ENCODE measurements around the gene KRT37.

The KRT37 gene

GRCh38 chr17:41424111-41424635, at the start of gene KRT37:
Gene KRT37, minus strand, starts transcription at chr17:41424585. Its CDS starts 62 bp downstream, at chr17:41424523.
- in situ Hi-C loops (cut with MboI; ENCODE audit: low sequenced_read_pairs) = no loop called here

DNA sequence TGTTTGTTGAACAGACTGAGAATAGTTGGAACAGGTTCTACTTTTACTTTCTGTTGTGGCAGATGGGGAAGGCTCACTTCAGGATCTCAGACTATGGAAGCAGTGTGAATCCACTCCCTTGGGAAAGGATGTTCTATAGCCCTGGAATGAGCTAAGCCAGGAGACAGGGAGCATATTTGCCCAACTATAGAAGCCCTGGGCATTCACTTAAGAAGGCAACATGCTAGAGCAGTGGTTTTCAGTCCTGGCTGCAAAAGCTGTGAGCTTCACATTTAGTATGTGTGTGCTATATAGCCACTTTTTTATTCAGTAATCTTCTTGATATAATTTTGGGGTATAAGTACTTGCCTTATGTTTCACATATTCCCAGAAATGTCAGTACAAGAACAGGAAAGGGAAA, 44.0 kb upstream of the KRT37 start:
- in situ Hi-C loops (cut with MboI; ENCODE audit: low sequenced_read_pairs) = no loop called here

DNA sequence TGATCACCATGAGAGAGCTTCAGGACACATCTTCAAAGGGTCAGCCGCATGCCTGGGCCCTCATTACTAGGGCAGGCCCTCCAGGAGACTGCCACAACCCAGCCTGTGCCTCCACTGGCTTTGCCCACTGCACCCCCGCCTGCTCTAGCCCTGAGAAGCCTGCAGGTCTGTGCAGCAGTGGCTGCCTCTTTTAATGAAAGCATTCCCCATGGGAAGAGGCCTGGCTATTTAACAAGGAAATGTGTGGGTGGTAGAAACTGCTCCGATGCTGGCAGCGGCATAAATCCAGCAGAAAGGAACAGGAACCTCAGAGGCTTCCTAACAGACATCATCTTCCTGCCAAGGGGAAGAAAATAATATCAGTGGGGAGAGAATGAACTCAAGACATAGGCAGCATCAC, 43.2 kb upstream of the KRT37 start:
- in situ Hi-C loops (cut with MboI; ENCODE audit: low sequenced_read_pairs) = no loop called here

DNA sequence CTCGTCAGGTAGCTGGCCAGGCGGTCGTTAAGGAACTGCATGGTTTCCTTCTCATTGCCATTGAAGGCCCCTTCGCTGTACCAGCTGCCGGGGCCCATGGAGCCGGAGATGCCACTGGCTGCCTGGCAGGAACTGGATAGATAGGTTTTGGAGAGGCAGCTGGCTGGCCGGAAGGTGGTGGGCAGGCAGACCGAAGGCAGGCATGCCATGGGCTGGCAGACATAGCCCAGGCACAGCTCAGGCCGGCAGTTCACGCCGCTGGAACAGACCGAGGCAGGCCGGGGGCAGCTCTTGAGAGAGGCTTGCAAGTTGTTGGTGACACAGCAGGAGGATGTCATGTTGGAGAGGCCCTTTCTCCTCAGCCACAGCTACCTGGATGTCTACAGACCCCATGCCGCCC, 42.6 kb upstream of the KRT37 start, which contains the start of gene KRT32:
TSS of gene KRT32 (minus strand) at position 399 of the 400 bp plus-strand sequence. CDS start at position 338, 61 bp downstream.
- in situ Hi-C loops (cut with MboI; ENCODE audit: low sequenced_read_pairs) = no loop called here

- in situ Hi-C loops (cut with MboI; ENCODE audit: low sequenced_read_pairs) = no loop called here
Observed at GRCh38 chr17:41464682-41465081, 40.3 kb upstream of the KRT37 start.

GRCh38 chr17:41464173-41464572, 39.8 kb upstream of the KRT37 start:
- in situ Hi-C loops (cut with MboI; ENCODE audit: low sequenced_read_pairs) = no loop called here

DNA sequence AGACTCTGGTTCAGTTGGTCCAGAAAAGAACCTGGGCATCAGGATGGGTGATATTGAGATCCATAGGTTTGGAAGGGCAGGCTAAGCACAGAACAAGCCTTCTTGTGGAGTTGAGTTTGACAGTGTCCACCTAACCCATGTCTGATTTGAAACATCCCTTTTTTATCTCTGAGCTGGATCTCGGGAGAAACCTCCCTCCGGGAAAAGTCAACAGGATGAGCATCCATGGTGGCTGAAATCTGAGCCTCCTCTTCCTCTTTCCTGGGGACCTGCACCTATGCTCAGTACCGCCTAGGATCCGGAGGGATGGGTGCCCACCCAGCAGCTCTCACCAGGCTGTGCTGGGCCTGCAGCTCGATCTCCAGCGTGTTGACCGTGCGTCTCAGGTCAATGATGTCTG, 39.4 kb upstream of the KRT37 start:
- in situ Hi-C loops (cut with MboI; ENCODE audit: low sequenced_read_pairs) = no loop called here

- in situ Hi-C loops (cut with MboI; ENCODE audit: low sequenced_read_pairs) = no loop called here
Observed at GRCh38 chr17:41462705-41463104, 38.3 kb upstream of the KRT37 start.

DNA sequence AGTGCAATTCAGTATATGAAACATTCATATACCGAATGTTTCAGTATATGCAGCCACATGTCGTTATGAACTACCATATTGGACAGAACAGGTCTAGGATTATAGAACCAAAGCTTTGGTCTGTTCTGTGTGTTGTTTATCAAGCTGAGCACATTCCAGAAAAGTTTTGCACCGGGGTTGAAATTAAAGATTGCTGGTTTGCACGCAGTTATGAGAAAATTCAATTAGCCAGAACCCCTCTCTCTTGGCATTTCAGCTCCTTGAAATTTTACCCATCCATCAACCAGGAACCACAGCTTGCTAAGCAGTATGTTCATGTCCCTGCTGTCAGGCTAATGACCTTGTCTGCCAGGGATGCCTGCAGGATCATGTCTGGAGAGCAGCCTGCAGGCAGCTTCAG, 33.3 kb upstream of the KRT37 start:
- in situ Hi-C loops (cut with MboI; ENCODE audit: low sequenced_read_pairs) = no loop called here

DNA sequence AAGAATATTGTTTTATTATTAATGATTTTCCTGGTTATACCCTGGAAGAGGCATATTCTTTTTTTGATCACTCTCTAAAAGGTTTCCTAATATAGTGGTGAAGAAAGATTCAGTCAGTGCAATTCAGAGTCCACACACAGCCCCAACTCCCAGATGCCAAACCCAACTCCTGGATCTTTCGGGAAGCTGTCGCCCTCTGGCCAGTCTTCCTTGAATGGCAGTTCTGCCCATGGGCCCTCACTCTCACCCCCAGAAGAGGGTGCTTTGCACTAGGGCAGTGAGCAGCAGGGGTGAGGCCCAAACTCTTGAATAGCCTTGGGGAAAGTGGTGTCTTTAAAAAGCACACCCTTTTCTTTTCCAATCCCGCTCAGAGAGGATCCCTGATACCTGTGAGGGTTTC, 31.8 kb upstream of the KRT37 start:
- in situ Hi-C loops (cut with MboI; ENCODE audit: low sequenced_read_pairs) = no loop called here

DNA sequence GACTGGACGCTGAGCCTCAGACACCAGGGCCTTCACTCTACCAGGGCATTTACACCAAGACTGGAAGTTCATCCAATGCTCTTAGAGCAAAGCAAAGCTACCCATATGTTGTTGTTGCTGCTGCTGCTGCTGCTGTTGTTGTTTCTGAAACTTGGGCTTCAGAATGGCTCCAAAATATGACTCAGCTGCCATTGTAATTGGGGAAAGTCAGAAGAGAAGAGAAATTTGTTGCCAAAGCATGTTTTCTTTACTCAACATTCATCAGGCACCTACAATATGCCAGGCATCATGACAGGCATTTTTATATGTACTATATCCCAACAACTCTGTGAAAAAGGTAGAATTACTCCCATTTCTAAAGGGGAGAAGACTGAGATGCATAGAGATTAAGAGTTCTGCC, 30.9 kb upstream of the KRT37 start:
- in situ Hi-C loops (cut with MboI; ENCODE audit: low sequenced_read_pairs) = no loop called here

DNA sequence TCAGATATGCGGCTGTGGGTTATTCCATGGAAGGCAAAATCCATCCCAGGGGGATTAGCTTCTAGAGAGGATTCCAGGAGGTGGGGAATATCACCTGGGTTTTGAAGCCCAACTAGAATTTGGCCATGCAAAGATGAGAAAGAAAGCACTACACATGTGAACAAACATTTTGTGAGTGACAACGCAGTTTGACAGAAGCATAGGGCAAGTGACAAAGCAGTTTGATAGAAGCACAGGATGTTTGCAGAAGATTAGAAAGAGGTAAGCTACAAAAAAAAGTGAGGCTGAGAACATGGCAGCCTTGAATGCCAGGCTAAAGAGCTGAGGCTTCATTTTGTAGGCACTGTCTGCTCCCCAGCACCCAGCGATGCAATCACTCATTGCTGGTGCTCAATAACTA, 28.7 kb upstream of the KRT37 start:
- in situ Hi-C loops (cut with MboI; ENCODE audit: low sequenced_read_pairs) = no loop called here

DNA sequence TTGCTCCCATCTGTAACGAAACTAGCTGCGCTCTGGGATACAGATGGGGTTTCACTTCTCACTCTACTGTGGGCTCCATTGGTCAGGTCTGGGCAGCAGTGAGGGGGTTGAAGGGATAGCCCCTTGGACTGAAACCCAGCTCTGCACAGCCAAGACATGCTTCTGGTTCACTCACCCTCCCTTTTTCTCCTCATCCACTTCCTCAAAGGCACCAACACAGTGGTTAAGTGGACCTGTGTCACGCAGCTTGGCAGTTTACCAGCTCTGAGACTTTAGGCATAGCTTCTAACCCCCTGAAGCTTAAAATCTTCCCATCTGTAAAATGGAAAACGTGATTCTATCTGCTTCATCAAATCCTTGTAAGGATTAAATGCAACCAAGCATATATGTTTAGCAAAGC, 27.9 kb upstream of the KRT37 start:
- in situ Hi-C loops (cut with MboI; ENCODE audit: low sequenced_read_pairs) = no loop called here

GRCh38 chr17:41451154-41451728, 26.9 kb upstream of the KRT37 start:
- in situ Hi-C loops (cut with MboI; ENCODE audit: low sequenced_read_pairs) = no loop called here

DNA sequence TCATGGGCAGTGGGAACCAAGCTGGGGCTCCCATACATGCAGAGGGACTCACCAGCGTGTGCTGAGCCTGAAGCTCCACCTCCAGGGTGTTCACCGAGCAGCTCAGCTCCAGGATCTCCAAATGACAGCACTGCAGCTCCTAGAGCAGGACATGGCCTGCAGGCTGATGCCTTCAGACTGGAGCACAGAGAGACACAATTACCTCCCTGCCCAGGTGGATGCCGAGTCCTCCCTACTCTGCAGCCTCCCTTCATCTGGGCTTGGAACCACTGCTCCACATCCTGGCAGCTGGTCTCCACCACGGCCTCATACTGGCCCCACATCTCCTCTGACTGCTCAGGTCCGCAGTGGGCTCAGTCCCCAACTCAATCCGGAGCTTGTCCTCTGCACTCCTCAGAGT, 24.6 kb upstream of the KRT37 start:
- in situ Hi-C loops (cut with MboI; ENCODE audit: low sequenced_read_pairs) = no loop called here

DNA sequence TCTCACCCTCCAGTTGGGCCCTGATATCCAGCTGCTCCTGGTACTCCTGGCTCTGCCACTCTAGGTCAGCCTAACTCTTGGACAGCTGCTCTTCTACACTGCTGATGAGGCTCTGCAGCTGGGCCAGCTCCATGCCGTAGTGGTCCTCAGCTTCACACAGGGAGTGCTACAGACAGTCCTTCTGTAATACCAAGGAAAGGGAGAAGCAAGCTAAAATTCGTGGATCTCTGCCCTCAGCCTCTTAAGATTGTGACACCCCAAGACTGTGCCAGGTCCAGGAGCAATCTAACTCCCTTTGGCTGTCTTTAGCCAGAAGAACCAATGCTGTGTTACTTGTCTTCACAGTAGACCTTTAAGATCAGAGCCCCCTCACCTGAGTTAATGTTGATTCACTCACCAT, 24.1 kb upstream of the KRT37 start:
- in situ Hi-C loops (cut with MboI; ENCODE audit: low sequenced_read_pairs) = no loop called here

- in situ Hi-C loops (cut with MboI; ENCODE audit: low sequenced_read_pairs) = no loop called here
Observed at GRCh38 chr17:41446806-41447205, 22.4 kb upstream of the KRT37 start.

- in situ Hi-C loops (cut with MboI; ENCODE audit: low sequenced_read_pairs) = no loop called here
Observed at GRCh38 chr17:41444640-41445039, 20.3 kb upstream of the KRT37 start.

- in situ Hi-C loops (cut with MboI; ENCODE audit: low sequenced_read_pairs) = no loop called here
Observed at GRCh38 chr17:41444186-41444585, 19.8 kb upstream of the KRT37 start.

GRCh38 chr17:41442739-41443138, 18.4 kb upstream of the KRT37 start:
- in situ Hi-C loops (cut with MboI; ENCODE audit: low sequenced_read_pairs) = no loop called here

DNA sequence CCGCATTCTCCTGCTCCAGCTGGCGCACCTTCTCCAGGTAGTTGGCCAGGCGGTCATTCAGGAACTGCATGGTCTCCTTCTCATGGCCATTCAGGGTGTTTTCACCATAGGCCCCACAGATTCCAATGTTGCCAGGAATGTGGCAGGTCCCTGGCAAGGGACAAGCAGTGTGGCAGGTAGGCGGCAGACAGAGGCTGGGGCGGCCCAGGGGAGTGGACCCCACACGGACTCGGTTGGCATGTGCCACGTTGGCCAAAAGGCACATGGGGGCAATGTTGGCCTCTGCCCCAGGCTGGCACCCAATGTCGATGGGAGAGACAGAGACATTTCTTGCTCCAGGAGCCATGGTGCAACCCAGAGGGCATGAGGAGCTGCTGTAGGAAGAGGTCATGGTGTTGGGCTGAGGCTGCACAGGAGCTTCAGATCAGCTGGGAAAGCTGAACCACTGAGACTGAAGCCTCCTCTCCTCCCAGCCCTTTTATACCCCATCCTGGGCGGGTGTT, 16.2 kb upstream of the KRT37 start, which contains the start of gene KRT38:
TSS of gene KRT38 (minus strand) at position 453 of the 503 bp plus-strand sequence. CDS start at position 391, 62 bp downstream.
- in situ Hi-C loops (cut with MboI; ENCODE audit: low sequenced_read_pairs) = no loop called here

DNA sequence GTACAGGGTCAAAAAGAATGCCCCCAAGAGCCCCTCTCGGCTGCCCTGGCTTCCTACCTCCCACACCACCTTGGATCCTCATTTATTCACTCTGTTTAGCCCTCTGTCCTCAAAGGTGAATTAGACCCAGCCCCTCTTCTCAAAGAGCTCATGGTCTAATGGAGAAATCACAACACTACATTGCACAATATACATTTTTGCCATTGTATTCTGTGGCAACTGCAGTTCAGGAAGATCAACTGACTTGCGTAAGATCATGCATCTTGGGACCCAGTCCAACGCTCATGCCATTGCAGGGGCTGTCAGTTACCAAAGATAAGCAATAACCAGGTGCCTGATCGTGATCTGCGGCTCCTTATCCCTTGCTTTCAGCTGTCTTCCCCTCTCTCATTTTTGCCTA, 15.0 kb upstream of the KRT37 start:
- in situ Hi-C loops (cut with MboI; ENCODE audit: low sequenced_read_pairs) = no loop called here

DNA sequence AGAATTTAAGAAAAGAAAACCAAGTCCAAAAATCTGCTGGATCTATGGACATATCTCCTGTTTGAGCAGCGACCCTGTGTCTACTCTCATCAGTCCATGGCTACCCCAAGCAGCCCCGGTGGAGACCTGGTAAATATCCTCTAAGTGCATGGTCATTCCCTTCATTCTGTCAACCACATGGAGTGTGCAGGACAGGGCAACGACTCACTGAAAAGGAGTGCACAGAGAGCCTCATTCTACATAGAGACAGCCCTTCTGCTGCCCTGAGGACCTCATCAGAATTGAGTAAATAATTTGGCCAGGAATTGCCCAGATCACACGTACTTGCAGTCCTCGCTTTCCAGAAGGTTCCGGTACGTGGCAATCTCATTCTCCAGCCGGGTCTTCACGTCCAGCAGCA, 13.4 kb upstream of the KRT37 start:
- in situ Hi-C loops (cut with MboI; ENCODE audit: low sequenced_read_pairs) = no loop called here

Measured in HL-60/S4 (cell line).